Nephron progenitor cell (in vitro differentiated cells): ENCODE data around the gene MINDY2.
A peak's percentile ranks its signal among the peaks of the same experiment; 100 is the strongest.

ENCODE experiments used
- DNase-seq: peaks from one replicate; pipeline ENCODE4 v3.0.0; 2021
- H3K27ac Mint-ChIP-seq: 2 replicates; pipeline ENCODE4 v1.8.0; 2021; ENCODE audit warnings: mild to moderate bottlenecking, moderate library complexity, mixed read lengths
- H3K27me3 Mint-ChIP-seq: 2 replicates; pipeline ENCODE4 v1.8.0; 2021; ENCODE audit warnings: mild to moderate bottlenecking, low read depth, mixed read lengths; ENCODE audit not compliant: poor library complexity
- H3K36me3 Mint-ChIP-seq: 2 replicates; pipeline ENCODE4 v1.8.0; 2021; ENCODE audit warnings: low read depth, mixed read lengths
- H3K4me1 Mint-ChIP-seq: 2 replicates; pipeline ENCODE4 v1.8.0; 2021; ENCODE audit warnings: mixed read lengths
- H3K4me3 Mint-ChIP-seq: 2 replicates; pipeline ENCODE4 v1.8.0; 2021; ENCODE audit warnings: mild to moderate bottlenecking, moderate library complexity, mixed read lengths
- H3K9me3 Mint-ChIP-seq: 2 replicates; pipeline ENCODE4 v1.8.0; 2021; ENCODE audit warnings: mild to moderate bottlenecking, moderate library complexity, mixed read lengths
- CTCF ChIP-seq: fragments of 200-600 bp; sonication (generic); IDR thresholded peaks from 2 replicates; pipeline ENCODE4 v1.5.0; 2021; ENCODE audit warnings: antibody characterized with exemption

The MINDY2 gene

GRCh38 chr15:58867926-58868325 is 96.8 kb downstream of the MINDY2 start:
- H3K36me3 Mint-ChIP-seq = peaks cover 20% of the 10 kb centered on the region
- peaks cover 16% of the 10 kb centered on the region for H3K9me3 Mint-ChIP-seq
- peaks cover 11% of the 10 kb centered on the region for H3K27me3 Mint-ChIP-seq
- no peak for TF ChIP-seq CTCF
- peaks cover 8% of the 10 kb centered on the region for H3K4me1 Mint-ChIP-seq
- no peak for DNase-seq
- no peak overlapping the region for H3K27ac Mint-ChIP-seq
- H3K4me3 Mint-ChIP-seq = no peak overlapping the region

DNA sequence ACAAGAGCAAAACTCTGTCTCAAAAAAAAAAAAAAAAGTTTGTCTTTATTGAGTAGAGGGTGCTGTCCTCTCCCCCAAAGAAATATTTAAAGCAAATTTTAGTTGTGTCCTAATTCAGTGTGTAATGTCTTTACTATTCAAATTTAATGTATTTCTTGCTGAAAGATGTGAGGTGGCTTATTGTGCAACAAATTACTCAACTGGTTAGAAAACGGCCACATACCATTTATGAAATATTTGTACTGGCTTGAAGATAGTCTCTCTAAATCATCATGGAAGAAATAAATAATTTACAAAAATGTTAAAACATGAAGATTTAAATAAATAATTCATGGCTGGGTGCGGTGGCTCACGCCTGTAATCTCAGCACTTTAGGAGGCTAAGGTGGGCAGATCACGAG is 99.3 kb downstream of the MINDY2 start:
- peaks cover 18% of the 10 kb centered on the region for H3K36me3 Mint-ChIP-seq
- peaks cover 9% of the 10 kb centered on the region for H3K9me3 Mint-ChIP-seq
- TF ChIP-seq CTCF = no peak

DNA sequence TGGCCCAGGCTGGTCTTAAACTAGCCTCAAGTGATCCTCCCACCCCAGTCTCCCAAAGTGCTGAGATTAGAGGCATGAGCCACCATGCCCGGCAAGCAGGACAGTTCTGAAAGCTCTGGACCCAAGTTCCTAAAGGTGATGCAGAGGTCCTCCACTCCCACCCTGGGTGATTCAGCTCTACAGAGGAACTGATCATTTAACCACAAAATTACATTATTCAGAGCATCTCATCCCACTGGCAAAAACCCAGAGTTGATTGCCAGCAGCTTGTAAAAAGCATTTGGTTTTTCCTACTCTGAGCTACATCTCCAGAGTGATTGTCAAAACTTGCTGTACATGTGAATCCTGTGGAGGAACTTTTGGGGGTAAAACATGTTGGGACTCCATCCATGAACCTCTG is 102.2 kb downstream of the MINDY2 start:
- Mint-ChIP-seq H3K27me3 (no peaks in the 10 kb centered on the region), H3K36me3 (peaks cover 26% of the 10 kb centered on the region), H3K9me3 (no peaks in the 10 kb centered on the region), H3K4me3 (no peak overlapping the region), H3K27ac (no peak overlapping the region), H3K4me1 (no peaks in the 10 kb centered on the region)
- DNase-seq = no peak
- no peak for TF ChIP-seq CTCF

More for the DNA sequence above, 99.3 kb downstream of the MINDY2 start:
- Mint-ChIP-seq H3K4me3 (no peak overlapping the region), H3K27ac (no peak overlapping the region), H3K27me3 (peaks cover 3% of the 10 kb centered on the region), H3K4me1 (no peaks in the 10 kb centered on the region)
- DNase-seq = no peak

DNA sequence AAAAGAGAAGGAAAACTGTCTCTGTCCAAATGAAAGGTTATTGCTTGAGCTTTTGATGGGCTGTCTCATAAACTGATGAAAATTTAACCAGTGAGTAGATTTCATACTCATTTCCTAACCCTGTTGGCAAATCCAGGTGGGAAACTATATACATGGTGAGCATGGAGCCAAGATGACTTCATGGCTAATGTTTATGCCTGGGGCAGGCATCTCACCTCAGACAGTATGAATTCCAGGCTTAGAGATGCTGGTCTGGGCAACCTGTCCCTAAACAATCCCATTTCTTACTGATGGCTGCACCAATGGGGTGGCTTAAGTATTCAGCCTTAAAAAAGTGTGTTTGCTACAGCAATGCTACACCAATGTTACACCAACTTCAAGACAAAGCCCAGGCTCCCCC is 104.2 kb downstream of the MINDY2 start:
- H3K27ac Mint-ChIP-seq = no peak overlapping the region
- peaks cover 47% of the 10 kb centered on the region for H3K36me3 Mint-ChIP-seq
- no peaks in the 10 kb centered on the region for H3K4me1 Mint-ChIP-seq
- no peak for DNase-seq
- H3K27me3 Mint-ChIP-seq = no peaks in the 10 kb centered on the region
- no peak for TF ChIP-seq CTCF
- no peak overlapping the region for H3K4me3 Mint-ChIP-seq
- no peaks in the 10 kb centered on the region for H3K9me3 Mint-ChIP-seq

GRCh38 chr15:58876306-58877106 is 105.4 kb downstream of the MINDY2 start:
- Mint-ChIP-seq H3K4me1 (no peaks in the 10 kb centered on the region), H3K27ac (peak overlapping the region; percentile 43), H3K9me3 (no peaks in the 10 kb centered on the region), H3K4me3 (no peak overlapping the region), H3K27me3 (no peaks in the 10 kb centered on the region), H3K36me3 (peaks cover 58% of the 10 kb centered on the region)
- TF ChIP-seq CTCF = no peak
- DNase-seq = no peak
